GM12878 (cell line): ENCODE data around the gene CEBPE. TPM values are rescaled to one million over a fixed set of nuclear protein-coding genes. Genes with fewer than 3 reads are reported as not detected.
A peak's percentile ranks its signal among the peaks of the same experiment; 100 is the strongest.

Experiments
- BCL3 ChIP-seq: IDR thresholded peaks from 2 replicates; pipeline ENCODE4 v1.6.1; 2011; ENCODE audit warnings: borderline replicate concordance, low read depth, mild to moderate bottlenecking, moderate library complexity, low read length; ENCODE audit not compliant: insufficient read depth, poor library complexity, severe bottlenecking
- CHD1 ChIP-seq: IDR thresholded peaks from 2 replicates; pipeline ENCODE4 v1.6.1; 2012; ENCODE audit warnings: low read depth, low read length, improper control_type of control experiment
- ETV6 ChIP-seq, 2 experiments: fragments of 450-650 bp in 1 of 2; IDR thresholded peaks in 1 of 2; conservative IDR thresholded peaks in 1 of 2; 2 replicates each; pipeline ENCODE4 v1.6.1; 2014; ENCODE audit warnings: antibody characterized with exemption in 1 of 2, borderline replicate concordance in 1 of 2, low read depth in 1 of 2, mild to moderate bottlenecking in 1 of 2, moderate library complexity in 1 of 2
- IRF4 ChIP-seq: IDR thresholded peaks from 2 replicates; pipeline ENCODE4 v1.6.1; 2011; ENCODE audit warnings: low read depth, low read length
- IRF5 ChIP-seq: fragments of 450-650 bp; IDR thresholded peaks from 2 replicates; pipeline ENCODE4 v1.6.1; 2017; ENCODE audit warnings: borderline replicate concordance
- MTA2 ChIP-seq: fragments of 450-650 bp; IDR thresholded peaks from 2 replicates; pipeline ENCODE4 v1.6.1; 2016; ENCODE audit warnings: low read depth, mild to moderate bottlenecking, moderate library complexity
- NFIC ChIP-seq: IDR thresholded peaks from 2 replicates; pipeline ENCODE4 v1.6.1; 2012; ENCODE audit warnings: low read depth, mild to moderate bottlenecking, inconsistent platforms, low read length, moderate library complexity
- NFYA ChIP-seq: IDR thresholded peaks from 2 replicates; pipeline ENCODE4 v1.6.1; 2011; ENCODE audit warnings: low read depth, mild to moderate bottlenecking, low read length, improper control_type of control experiment, borderline replicate concordance
- NR2C2 ChIP-seq: IDR thresholded peaks from 2 replicates; pipeline ENCODE4 v1.6.1; 2011; ENCODE audit warnings: borderline replicate concordance, low read depth; ENCODE audit not compliant: control insufficient read depth, insufficient read length
- PBX3 ChIP-seq: IDR thresholded peaks from 2 replicates; pipeline ENCODE4 v1.6.1; 2011; ENCODE audit warnings: mild to moderate bottlenecking, low read depth, low read length, moderate library complexity; ENCODE audit not compliant: insufficient replicate concordance
- PKNOX1 ChIP-seq: fragments of 450-650 bp; IDR thresholded peaks from 2 replicates; pipeline ENCODE4 v1.6.1; 2016; ENCODE audit warnings: mild to moderate bottlenecking
- POU2F2 ChIP-seq: IDR thresholded peaks from 3 replicates; pipeline ENCODE4 v1.6.1; 2011; ENCODE audit warnings: low read depth, mild to moderate bottlenecking, low read length, borderline replicate concordance
- SKIL ChIP-seq: fragments of 450-650 bp; IDR thresholded peaks from 2 replicates; pipeline ENCODE4 v1.6.1; 2017; ENCODE audit warnings: mild to moderate bottlenecking, low read depth, inconsistent platforms; ENCODE audit not compliant: poor library complexity, severe bottlenecking
- USF2 ChIP-seq: IDR thresholded peaks from 2 replicates; pipeline ENCODE4 v1.6.1; 2011; ENCODE audit warnings: low read depth, low read length, improper control_type of control experiment, borderline replicate concordance
- YY1 ChIP-seq: IDR thresholded peaks from 2 replicates; pipeline ENCODE4 v1.6.1; 2011; ENCODE audit warnings: low read depth, mild to moderate bottlenecking, low read length
- ZNF622 ChIP-seq: fragments of 450-650 bp; IDR thresholded peaks from 2 replicates; pipeline ENCODE4 v1.6.1; 2017; ENCODE audit warnings: mild to moderate bottlenecking, inconsistent platforms
- polyA plus RNA-seq, 11 experiments: library from polyadenylated mRNA; depleted of rRNA in 4 of 11; unstranded in 6 of 11; stranded (reverse) in 5 of 11; fragments of >200 nt; fragmentation: Nextera tagmentation in 4 of 11; fragmentation: Illumina TruSeq in 1 of 11; extraction: Ambion mirVana in 4 of 11; extraction: Trizol in 1 of 11; gene quantifications; 1 replicate in 1 of 11; 2 replicates in 10 of 11; pipeline versions ENCODE4 v1.2.1 to v1.2.3, GENCODE V29; 2011 to 2016; ENCODE audit warnings: inconsistent platforms in 2 of 11, missing spikeins in 2 of 11, low read depth in 1 of 11
- total RNA-seq, 4 experiments: library from RNA; depleted of rRNA in 3 of 4; stranded (reverse); fragments of >200 nt in 3 of 4; fragmentation: Illumina TruSeq in 1 of 4; extraction: Trizol in 1 of 4; gene quantifications; 2 replicates each; pipeline versions ENCODE4 v1.2.1 to v1.2.3, GENCODE V29; 2013 to 2021

The CEBPE gene
- total and polyA plus RNA-seq, 10 of the 15 experiments (the other 5 are each of a cell fraction or from before 2014, with no cell fraction given) = 0.09 to 0.45 (median 0.24) TPM; not detected in 7

- no peak for TF ChIP-seq PBX3
- TF ChIP-seq SKIL = no peak
- TF ChIP-seq BCL3 = no peak
- no peak for TF ChIP-seq ETV6 (conservative IDR thresholded peaks at IDR 0.05 in 1 of 2, IDR thresholded peaks at IDR 0.05 in 1 of 2; ENCODE audit: borderline replicate concordance in 1 of 2, low read depth in 1 of 2)
- no peak for TF ChIP-seq MTA2
- no peak for TF ChIP-seq PKNOX1
- TF ChIP-seq IRF5 = no peak
- peak; percentile 86 for TF ChIP-seq YY1
- TF ChIP-seq CHD1 = no peak; the same call in 1 of the 2 replicates
- TF ChIP-seq POU2F2 = peak; percentile 49; the same call in 1 of the 3 replicates
- TF ChIP-seq USF2 = no peak
- no peak for TF ChIP-seq NFYA
- no peak for TF ChIP-seq ZNF622
- TF ChIP-seq NFIC = no peak
- no peak for TF ChIP-seq NR2C2
- TF ChIP-seq IRF4 = peak; percentile 56; the same call in 1 of the 2 replicates
Measured at GRCh38 chr14:23120541-23121251, 1.6 kb upstream of the CEBPE start (continued).
